Bronchial smooth muscle cell (primary cell): Measurements from ENCODE around the gene ZNF268. TPM values are rescaled to one million over a fixed set of nuclear protein-coding genes. Genes with fewer than 3 reads are reported as not detected.

Source experiments
- total RNA-seq: library from RNA; depleted of rRNA; stranded (reverse); fragments of >200 nt; gene quantifications from 2 replicates; pipeline ENCODE4 v1.2.1, GENCODE V29; 2014

Gene ZNF268
- 21.4 and 49.2 TPM in 2 replicates for total RNA-seq

DNA sequence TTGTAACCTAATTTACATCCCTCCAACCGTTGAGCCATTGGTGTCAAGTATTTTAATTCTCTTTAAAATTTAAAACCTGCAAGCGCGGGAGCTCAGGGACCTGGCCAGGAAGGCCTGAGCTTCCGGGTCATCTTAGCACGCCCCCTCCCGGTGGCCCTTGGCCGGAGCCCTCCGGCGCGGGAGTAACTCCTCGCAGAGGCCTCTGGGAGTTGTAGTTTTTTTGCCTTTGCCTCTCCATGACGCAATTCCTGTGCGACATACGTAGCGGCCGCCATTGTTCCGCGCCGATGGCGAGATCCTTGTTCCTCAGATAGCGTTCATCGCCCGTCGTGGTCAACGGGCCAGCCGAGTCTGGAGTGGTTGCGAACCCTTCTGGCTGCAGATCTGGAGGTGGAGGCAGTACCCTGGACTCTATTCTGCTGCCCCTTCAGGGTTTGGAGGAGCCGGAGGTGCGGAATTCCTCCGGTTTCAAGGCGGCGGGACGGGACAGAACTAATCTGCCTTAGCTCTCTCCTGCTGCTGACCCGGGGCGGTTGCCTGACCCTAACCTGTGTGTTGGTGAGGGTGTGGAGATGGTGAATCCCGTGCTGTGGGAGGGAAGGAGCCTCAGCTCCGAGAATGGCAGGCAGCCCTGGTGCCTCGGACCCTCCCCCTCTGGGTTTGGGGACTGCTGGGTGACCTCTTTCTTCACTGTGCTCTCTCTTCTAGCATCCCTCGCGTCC, at the start of gene ZNF268:
Gene ZNF268 (plus strand): TSS at position 258 of the 722 bp plus-strand sequence. CDS start 503 bp downstream, outside the sequence.

DNA sequence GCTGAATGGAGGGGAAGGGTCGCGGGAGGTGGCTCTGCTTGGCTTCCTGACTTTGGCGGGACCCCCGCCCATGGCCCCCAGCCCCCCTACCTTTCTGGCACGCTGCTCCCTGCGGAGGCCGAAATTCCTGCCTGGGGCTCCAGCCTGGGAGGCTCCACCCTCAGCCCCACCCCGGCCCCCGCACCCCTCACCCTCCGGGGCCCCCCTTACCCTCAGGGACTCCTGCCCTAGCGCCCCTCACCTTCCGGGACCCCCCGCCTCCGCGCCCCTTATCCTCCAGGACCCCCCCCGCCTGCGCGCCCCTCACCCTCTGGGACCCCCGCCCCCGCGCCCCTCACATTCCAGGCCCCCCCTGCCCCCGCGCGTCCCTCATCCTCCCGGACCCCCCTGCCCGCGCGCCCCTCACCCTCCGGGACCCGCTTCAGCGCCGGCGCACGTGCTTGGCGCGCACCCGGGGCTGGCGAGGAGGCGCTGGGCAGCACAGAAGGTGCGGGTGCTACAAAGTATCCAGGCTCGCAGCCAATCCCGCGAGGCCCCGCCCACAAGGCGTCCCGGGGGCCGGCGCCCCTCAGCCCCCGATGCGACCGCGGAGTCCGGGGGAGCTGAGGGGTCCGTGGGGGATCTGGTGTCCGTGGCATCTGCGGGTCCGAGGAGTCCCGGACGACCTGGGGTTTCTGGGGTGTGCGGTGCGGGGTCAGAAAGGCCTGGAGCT, 54.3 kb downstream of the ZNF268 start, which contains the start of gene ANHX:
Gene ANHX (minus strand): TSS at position 477 of the 712 bp plus-strand sequence. CDS start 1,521 bp downstream, outside the sequence.

Other genes with a start within 250 kb of the ZNF268 start
- gene ZNF605, start 225.2 kb upstream of the ZNF268 start, total RNA-seq, result 8.8 and 9.4 TPM in 2 replicates
- gene ZNF26, start 195.1 kb upstream of the ZNF268 start, total RNA-seq, result 9.2 and 10.1 TPM in 2 replicates
- 20.3 and 27.7 TPM in 2 replicates for gene ZNF84, start 144.0 kb upstream of the ZNF268 start, total RNA-seq
- 28.5 and 36.0 TPM in 2 replicates for gene ZNF140, start 100.6 kb upstream of the ZNF268 start, total RNA-seq
- gene ZNF891, start 51.2 kb upstream of the ZNF268 start, total RNA-seq, result 0.79 and 0.94 TPM in 2 replicates
- 7.7 and 10.4 TPM in 2 replicates for gene ZNF10, start 50.9 kb upstream of the ZNF268 start, total RNA-seq
- not detected in 2 replicates for gene ANHX, start 54.4 kb downstream of the ZNF268 start, total RNA-seq